PC-3 (cell line): ENCODE data around the gene RHOG. TPM values are rescaled to one million over a fixed set of nuclear protein-coding genes. Genes with fewer than 3 reads are reported as not detected.
A peak's percentile ranks its signal among the peaks of the same experiment; 100 is the strongest.

ENCODE experiments used
- ATAC-seq: fragments of 200-7000 bp; cut with Tn5 transposase; 2 replicates; pipeline ENCODE4 v1.9.1; 2020; ENCODE audit warnings: mild to moderate bottlenecking, moderate library complexity
- BruUV-seq: library from RNA; stranded (reverse); fragments of 400-500 nt; replicated peaks from 2 replicates; lab custom pipeline; 2021; lab: Mats Ljungman, UMichigan
- CTCF ChIA-PET: fragments of 300-600 bp; sonication (Branson Sonifier 250); formaldehyde crosslinking; loops from one replicate; lab custom pipeline; 2022; ENCODE audit warnings: antibody characterized with exemption; lab: Charles Lee
- POLR2A ChIA-PET: fragments of 300-600 bp; sonication (Branson Sonifier 250); formaldehyde crosslinking; loops from one replicate; lab custom pipeline; 2022; ENCODE audit warnings: antibody characterized with exemption; ENCODE audit not compliant: unreplicated experiment; lab: Charles Lee
- DNase-seq: peaks from one replicate; pipeline ENCODE4 v3.0.0-alpha.2; 2015
- H2AFZ ChIP-seq: fragments of 300-600 bp; sonication (generic); 2 replicates; pipeline ENCODE4 v1.6.0; 2016; ENCODE audit warnings: antibody characterized with exemption, low read length
- H3F3A ChIP-seq: fragments of 300-600 bp; sonication (generic); one replicate; pipeline ENCODE4 v1.6.0; 2017; ENCODE audit warnings: antibody characterized with exemption, low read length, control low read depth, mild to moderate bottlenecking; ENCODE audit not compliant: unreplicated experiment
- H3K27ac ChIP-seq: fragments of 300-600 bp; sonication (generic); 2 replicates; pipeline ENCODE4 v1.5.1; 2016; ENCODE audit warnings: mild to moderate bottlenecking, low read length
- H3K27me3 ChIP-seq: fragments of 300-600 bp; sonication (generic); 2 replicates; pipeline ENCODE4 v1.6.1; 2016; ENCODE audit warnings: low read length, mixed read lengths
- H3K36me3 ChIP-seq: fragments of 300-600 bp; sonication (generic); 2 replicates; pipeline ENCODE4 v1.6.1; 2016; ENCODE audit warnings: low read depth, mixed run types, low read length, mixed read lengths
- H3K4me1 ChIP-seq: fragments of 300-600 bp; sonication (generic); 2 replicates; pipeline ENCODE4 v1.5.1; 2016; ENCODE audit warnings: low read length; ENCODE audit not compliant: insufficient read depth
- H3K4me2 ChIP-seq: fragments of 300-600 bp; sonication (generic); 2 replicates; pipeline ENCODE4 v1.6.0; 2016; ENCODE audit warnings: low read length
- H3K4me3 ChIP-seq: fragments of 300-600 bp; sonication (generic); 2 replicates; pipeline ENCODE4 v1.5.1; 2016; ENCODE audit warnings: mild to moderate bottlenecking, low read length, mixed read lengths
- H3K79me2 ChIP-seq: fragments of 300-600 bp; sonication (generic); 2 replicates; pipeline ENCODE4 v1.6.1; 2017; ENCODE audit warnings: low read length, mixed read lengths
- H3K9ac ChIP-seq: fragments of 300-600 bp; sonication (generic); 2 replicates; pipeline ENCODE4 v1.6.0; 2016; ENCODE audit warnings: mild to moderate bottlenecking, low read length
- H3K9me2 ChIP-seq: fragments of 300-600 bp; sonication (generic); replicated peaks from 2 replicates; pipeline ENCODE4 v1.6.1; 2016; ENCODE audit warnings: mixed run types, low read length, mixed read lengths
- H3K9me3 ChIP-seq: fragments of 300-600 bp; sonication (generic); 2 replicates; pipeline ENCODE4 v1.6.1; 2016; ENCODE audit warnings: low read length, mixed read lengths
- H4K20me1 ChIP-seq: fragments of 300-600 bp; sonication (generic); 2 replicates; pipeline ENCODE4 v1.6.1; 2016; ENCODE audit warnings: low read length, mixed read lengths
- EZH2 ChIP-seq: fragments of 300-600 bp; sonication (generic); IDR thresholded peaks from one replicate; pipeline ENCODE4 v1.6.1; 2017; ENCODE audit warnings: antibody characterized with exemption, mild to moderate bottlenecking, low read length; ENCODE audit not compliant: unreplicated experiment
- EZH2phosphoT487 ChIP-seq: fragments of 300-600 bp; sonication (generic); IDR thresholded peaks from 2 replicates; pipeline ENCODE4 v1.6.1; 2018; ENCODE audit warnings: mild to moderate bottlenecking, antibody characterized with exemption, low read length, borderline replicate concordance
- intact Hi-C: fragments of 100-400 bp; cut with micrococcal nuclease; formaldehyde crosslinking; loops from 2 replicates; pipeline ENCODE4 v1.9.0; 2023
- total RNA-seq: library from RNA; depleted of rRNA; stranded (reverse); fragments of >200 nt; gene quantifications from 2 replicates; pipeline ENCODE4 v1.2.3, GENCODE V29; 2014
- TF ChIP-seq, protein P1 (sequence below): fragments of 300-600 bp; sonication (generic); conservative IDR thresholded peaks from 2 replicates; pipeline ENCODE4 v1.5.1; 2017; ENCODE audit warnings: antibody characterized with exemption, low read depth, mild to moderate bottlenecking, low read length

The RHOG gene
- total RNA-seq, 1 experiment from 2014 or later: 31.2 TPM

- TF ChIP-seq EZH2phosphoT487: no peak
- TF ChIP-seq, protein P1, sequence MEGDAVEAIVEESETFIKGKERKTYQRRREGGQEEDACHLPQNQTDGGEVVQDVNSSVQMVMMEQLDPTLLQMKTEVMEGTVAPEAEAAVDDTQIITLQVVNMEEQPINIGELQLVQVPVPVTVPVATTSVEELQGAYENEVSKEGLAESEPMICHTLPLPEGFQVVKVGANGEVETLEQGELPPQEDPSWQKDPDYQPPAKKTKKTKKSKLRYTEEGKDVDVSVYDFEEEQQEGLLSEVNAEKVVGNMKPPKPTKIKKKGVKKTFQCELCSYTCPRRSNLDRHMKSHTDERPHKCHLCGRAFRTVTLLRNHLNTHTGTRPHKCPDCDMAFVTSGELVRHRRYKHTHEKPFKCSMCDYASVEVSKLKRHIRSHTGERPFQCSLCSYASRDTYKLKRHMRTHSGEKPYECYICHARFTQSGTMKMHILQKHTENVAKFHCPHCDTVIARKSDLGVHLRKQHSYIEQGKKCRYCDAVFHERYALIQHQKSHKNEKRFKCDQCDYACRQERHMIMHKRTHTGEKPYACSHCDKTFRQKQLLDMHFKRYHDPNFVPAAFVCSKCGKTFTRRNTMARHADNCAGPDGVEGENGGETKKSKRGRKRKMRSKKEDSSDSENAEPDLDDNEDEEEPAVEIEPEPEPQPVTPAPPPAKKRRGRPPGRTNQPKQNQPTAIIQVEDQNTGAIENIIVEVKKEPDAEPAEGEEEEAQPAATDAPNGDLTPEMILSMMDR: 0 out of 2 replicates have a peak, but pooled peaks have one; percentile 13
- TF ChIP-seq EZH2: no peak
- Histone ChIP-seq H3K4me2 (no peak overlapping the region), H3F3A (no peaks in the 10 kb centered on the region), H3K4me3 (no peak overlapping the region), H3K27me3 (no peaks in the 10 kb centered on the region), H4K20me1 (no peaks in the 10 kb centered on the region), H3K79me2 (peaks cover 39% of the 10 kb centered on the region), H3K9me2 (no peaks in the 10 kb centered on the region), H3K36me3 (no peaks in the 10 kb centered on the region), H3K4me1 (peaks cover 34% of the 10 kb centered on the region), H2AFZ (no peak overlapping the region), H3K9ac (no peak overlapping the region), H3K27ac (no peak overlapping the region), H3K9me3 (no peaks in the 10 kb centered on the region)
- POLR2A ChIA-PET: no interaction called here
- ATAC-seq (no peak), DNase-seq (no peak)
- BruUV-seq: no TSS peak
- intact Hi-C loops: no loop called here
- CTCF ChIA-PET: no interaction called here
Observed at GRCh38 chr11:3882655-3883054, 41.9 kb upstream of the RHOG start.

GRCh38 chr11:3880724-3881123, 40.0 kb upstream of the RHOG start:
- no peaks in the 10 kb centered on the region for H3K27me3 ChIP-seq
- H3K9ac ChIP-seq: no peak overlapping the region
- no peaks in the 10 kb centered on the region for H3K9me2 ChIP-seq
- intact Hi-C loops: no loop called here
- peaks cover 33% of the 10 kb centered on the region for H3K4me1 ChIP-seq
- H3K79me2 ChIP-seq: peaks cover 51% of the 10 kb centered on the region
- peak overlapping the region; percentile 20; the same call in 1 of the 2 replicates for H3K4me2 ChIP-seq
- no peaks in the 10 kb centered on the region for H3K36me3 ChIP-seq
- H3K9me3 ChIP-seq: no peaks in the 10 kb centered on the region
- DNase-seq: peak; percentile 59
- peak overlapping the region; percentile 25; the same call in 1 of the 2 replicates for H2AFZ ChIP-seq
- TF ChIP-seq EZH2 (no peak), EZH2phosphoT487 (no peak)
- TF ChIP-seq, protein P1: no peak
- peak overlapping the region; percentile 28 for H3K27ac ChIP-seq
- ChIA-PET CTCF (interaction anchor here (0.6 kb wide), 1 partner anchor 26 kb away, joined by 5 read pairs; the partner anchor contains the start of gene STIM1), POLR2A (no interaction called here)
- no TSS peak for BruUV-seq
- H3F3A ChIP-seq: no peaks in the 10 kb centered on the region
- H4K20me1 ChIP-seq: no peaks in the 10 kb centered on the region
- ATAC-seq: peak; percentile 79
- no peak overlapping the region for H3K4me3 ChIP-seq

DNA sequence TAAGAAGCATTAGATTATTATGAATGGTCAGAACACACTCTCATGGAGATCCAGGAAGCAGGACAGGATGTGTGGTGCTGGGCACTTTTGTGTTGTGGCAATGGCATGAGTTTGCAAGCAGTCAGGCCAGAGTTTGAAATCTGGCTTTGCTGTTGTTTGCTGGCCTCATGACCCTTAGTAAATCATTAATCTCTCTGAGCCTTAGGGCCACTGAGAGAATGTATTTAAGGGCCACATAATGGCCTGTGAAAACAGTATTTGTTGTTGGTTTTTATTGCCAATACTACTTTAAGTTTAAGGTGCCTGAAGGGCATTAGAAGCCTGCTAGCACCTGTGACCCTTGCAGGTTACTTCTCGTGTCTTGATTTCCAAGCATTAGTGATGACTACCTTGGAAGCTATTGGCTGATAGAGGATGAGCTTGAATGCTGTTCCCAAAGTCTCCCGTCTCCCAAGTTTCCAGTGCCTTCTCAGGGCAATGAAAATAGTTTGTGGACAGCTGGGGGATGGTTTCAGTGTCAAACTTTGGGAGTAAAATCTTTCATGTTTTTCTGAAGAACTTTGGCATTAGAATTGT, 39.3 kb upstream of the RHOG start:
- ChIA-PET CTCF (no interaction called here), POLR2A (no interaction called here)
- no peaks in the 10 kb centered on the region for H3K9me2 ChIP-seq
- DNase-seq: no peak
- H2AFZ ChIP-seq: no peak overlapping the region
- H3K4me1 ChIP-seq: peaks cover 31% of the 10 kb centered on the region
- H3K27ac ChIP-seq: 0 out of 2 replicates have a peak overlapping the region, but pooled peaks have one; percentile 5
- peaks cover 56% of the 10 kb centered on the region for H3K79me2 ChIP-seq
- no peaks in the 10 kb centered on the region for H3K27me3 ChIP-seq
- no peak overlapping the region for H3K4me3 ChIP-seq
- no peaks in the 10 kb centered on the region for H3F3A ChIP-seq
- peak overlapping the region; percentile 29; the same call in 1 of the 2 replicates for H3K4me2 ChIP-seq
- BruUV-seq: no TSS peak
- no peaks in the 10 kb centered on the region for H3K9me3 ChIP-seq
- no peaks in the 10 kb centered on the region for H4K20me1 ChIP-seq
- H3K36me3 ChIP-seq: no peaks in the 10 kb centered on the region
- intact Hi-C loops: no loop called here
- TF ChIP-seq, protein P1: no peak
- no peak for TF ChIP-seq EZH2phosphoT487
- no peak for TF ChIP-seq EZH2
- ATAC-seq: no peak
- no peak overlapping the region for H3K9ac ChIP-seq
